NAMALWA (cell line): ENCODE results near the gene CTNNA1.
A peak's percentile ranks its signal among the peaks of the same experiment; 100 is the strongest.
"Not testable (repeated sequence)": the region's sequence is repeated elsewhere in the genome, so short reads cannot be mapped to it uniquely, and the experiment has no call there.

Experiments used
- DNase-seq: peaks from one replicate; pipeline ENCODE4 v3.0.0-alpha.2; 2015; ENCODE audit warnings: low spot score

CTNNA1 gene

DNA sequence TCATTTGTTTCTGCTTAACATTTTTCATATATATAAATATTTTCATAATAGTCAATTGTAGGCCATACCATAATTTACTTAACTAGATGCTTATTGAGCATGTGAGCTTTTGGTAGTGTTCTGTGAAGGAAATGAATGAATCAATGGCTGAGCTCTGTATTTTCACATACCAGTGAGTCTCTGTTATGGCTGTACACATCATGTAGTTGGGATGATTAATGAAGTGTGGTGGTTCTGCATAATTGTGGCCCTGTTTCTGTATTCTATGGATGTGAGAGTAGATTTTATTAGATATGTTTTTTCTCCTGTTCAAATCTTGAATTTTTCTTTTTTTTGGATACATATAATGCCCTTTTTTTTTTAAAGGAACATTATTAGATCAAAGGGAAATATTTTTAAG is 56.2 kb downstream of the CTNNA1 start:
- DNase-seq = no peak

DNA sequence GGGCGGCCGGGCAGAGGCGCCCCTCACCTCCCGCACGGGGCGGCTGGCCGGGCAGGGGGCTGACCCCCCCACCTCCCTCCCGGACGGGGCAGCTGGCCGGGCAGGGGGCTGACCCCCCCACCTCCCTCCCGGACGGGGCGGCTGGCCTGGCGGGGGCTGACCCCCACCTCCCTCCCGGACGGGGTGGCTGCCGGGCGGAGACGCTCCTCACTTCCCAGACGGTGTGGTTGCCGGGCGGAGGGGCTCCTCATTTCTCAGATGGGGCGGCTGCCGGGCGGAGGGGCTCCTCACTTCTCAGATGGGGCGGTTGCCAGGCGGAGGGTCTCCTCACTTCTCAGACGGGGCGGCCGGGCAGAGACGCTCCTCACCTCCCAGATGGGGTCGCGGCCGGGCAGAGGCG is 57.6 kb downstream of the CTNNA1 start:
- DNase-seq = not testable (repeated sequence)

DNA sequence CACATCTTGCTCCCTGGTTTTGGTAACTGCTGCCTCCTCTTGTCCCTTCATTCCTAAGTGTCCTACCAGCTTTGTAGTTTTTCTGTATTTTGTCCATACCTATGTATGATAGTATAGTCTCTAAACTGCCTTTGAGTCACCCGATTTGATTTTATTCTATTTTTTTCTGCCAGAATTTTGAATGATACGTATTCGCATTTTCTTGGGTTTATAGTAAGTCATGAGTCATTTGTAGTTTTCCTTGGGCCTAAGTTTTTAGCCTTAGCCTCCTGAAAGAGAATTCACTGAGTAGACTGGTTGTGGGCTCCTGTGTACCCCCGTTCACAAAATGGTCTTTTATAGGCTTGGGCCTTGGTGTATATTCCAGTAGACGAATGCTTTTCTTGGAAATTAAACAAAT is 62.3 kb downstream of the CTNNA1 start:
- no peak for DNase-seq

DNA sequence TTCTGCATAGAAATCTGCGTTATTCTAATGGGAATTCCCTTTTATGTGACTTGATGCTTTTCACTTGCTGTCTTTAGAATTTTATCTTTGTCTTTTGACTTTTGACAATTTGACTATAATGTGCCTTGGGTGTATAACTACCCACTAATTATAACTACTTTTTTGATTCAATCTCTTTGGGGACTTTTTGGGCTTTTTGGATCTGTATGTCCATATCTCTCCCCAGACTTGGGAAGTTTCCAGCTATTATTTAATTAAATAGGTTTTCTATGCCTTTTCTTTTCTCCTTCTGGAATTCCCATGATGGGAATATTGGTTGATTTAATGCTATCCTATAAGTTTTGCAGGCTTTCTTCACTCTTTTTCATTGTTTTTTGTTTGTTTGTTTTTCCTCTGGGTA is 64.0 kb downstream of the CTNNA1 start:
- no peak for DNase-seq

DNA sequence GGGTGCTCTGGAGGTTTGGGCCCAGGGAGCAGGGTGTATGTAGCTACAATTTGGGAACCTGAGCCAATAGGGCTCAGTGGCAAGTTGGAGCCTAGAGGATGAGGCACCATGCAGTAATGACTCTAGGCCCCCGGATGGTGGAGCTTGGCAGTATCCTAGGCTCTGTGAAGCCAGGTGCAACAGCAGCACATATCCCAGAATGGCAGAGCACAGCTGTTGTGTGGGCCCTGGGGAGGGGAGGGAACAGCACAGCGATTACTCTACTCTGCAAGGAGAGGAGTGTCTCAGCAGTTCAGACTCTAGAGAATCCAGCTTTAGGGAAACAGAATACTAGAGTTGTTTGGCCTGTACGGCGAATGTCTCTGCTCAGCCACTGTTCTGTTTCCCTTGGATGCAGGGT is 65.9 kb downstream of the CTNNA1 start:
- no peak for DNase-seq

DNA sequence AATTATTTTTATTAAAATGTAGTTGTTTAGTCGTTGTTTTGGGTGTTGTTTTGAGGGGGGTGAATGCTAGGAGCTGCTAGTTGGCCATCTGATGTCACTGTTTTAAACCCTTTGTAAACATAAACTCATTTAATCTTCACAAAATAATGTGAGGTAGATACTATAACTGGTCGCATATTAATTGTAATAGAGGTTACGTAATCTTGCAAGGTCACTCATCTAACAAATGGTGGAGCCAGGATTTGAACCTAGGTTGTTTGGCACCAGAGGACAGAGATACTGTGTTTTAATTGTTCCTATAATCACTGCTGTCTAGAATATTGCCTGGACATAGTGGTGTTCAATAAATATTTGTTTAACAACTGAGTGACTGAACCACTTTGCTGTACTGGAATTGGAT is 67.5 kb downstream of the CTNNA1 start:
- DNase-seq = no peak

DNA sequence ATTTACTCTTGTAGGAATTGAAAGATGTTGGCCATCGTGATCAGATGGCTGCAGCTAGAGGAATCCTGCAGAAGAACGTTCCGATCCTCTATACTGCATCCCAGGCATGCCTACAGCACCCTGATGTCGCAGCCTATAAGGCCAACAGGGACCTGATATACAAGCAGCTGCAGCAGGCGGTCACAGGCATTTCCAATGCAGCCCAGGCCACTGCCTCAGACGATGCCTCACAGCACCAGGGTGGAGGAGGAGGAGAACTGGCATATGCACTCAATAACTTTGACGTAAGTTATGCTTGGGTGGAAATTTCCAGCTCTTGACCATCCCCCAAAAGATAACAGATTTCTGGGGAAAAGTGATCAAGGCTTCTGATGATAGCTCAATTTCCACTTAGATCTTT is 71.3 kb downstream of the CTNNA1 start:
- DNase-seq = no peak

DNA sequence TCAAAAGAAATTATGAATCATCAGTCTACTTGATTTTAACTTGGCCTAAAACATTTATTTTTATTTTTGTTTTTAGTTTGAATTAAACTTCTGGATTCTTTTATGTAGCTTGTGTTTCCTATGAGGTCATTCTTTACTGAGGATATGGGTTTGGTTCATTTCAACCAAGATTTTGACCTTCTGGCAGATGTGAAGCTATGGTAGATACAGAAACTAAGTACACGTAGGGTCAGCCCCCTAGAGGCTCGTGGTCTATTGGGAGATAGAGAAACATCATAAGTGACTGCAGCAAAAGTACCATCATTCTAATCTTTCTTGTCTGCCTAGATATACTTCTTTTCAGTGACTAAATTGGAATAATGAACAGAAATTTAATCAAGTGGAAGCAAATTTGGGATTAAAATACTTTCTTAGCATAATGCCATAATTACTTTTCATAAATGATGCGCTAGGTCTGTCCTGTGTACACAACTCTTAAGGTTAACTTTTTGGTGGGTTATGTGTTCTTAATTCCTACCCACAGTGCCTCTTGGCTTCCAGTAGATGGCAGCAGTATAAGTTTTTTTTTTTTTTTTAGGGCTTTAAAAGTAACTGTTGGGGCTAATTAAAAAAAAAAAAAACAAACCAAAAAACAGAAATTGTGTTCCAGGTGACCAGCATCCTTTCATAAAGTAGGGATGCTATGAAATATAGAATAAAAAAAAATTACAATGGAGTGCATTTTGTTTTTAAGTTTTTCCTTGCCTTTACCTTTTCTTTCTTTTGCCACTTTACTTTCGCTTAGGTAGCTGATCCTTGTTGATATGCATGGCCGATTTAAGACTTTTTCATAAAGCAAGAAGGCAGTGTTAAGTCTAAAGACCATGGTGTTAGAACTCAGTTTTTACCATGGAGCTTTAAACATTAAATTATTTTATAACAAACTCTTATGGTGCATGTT is 72.0 kb downstream of the CTNNA1 start:
- peak; percentile 65 for DNase-seq

DNA sequence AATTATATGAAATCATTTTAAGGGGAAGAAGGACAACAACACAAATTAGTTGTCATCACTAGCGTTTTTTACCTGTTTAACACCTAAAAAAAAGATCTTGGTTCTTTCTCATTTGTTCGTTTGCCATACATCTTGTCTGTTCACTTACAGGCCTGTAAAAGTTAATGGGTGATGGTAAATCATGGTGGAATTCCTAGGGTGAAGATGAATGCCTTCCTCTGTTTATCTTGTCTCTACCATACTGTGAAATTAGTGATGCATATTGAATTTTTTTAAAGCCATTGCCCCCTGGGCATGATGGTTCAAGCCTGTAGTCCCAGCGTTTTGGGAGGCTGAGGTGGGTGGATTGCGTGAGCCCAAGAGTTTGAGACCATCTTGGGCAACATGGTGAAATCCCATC is 75.3 kb downstream of the CTNNA1 start:
- no peak for DNase-seq

DNA sequence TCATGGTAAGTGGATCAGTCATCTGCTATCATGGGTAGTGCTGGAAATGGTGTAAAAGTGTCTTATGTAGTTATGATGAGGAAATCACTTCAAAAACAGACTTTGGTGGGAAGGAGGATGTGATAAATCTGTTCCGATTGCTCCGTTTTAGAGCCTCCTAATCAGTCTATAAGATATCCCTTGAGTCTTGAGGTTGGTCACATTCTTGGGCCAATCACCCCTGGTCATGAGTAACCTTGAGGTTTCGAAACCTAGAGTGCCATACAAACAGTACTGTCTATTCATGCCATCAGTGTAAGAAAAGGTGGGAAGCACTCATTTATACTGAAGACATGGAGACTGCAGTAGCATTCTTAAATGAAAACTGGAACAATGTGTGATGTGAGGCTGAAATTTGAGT is 76.1 kb downstream of the CTNNA1 start:
- no peak for DNase-seq

DNA sequence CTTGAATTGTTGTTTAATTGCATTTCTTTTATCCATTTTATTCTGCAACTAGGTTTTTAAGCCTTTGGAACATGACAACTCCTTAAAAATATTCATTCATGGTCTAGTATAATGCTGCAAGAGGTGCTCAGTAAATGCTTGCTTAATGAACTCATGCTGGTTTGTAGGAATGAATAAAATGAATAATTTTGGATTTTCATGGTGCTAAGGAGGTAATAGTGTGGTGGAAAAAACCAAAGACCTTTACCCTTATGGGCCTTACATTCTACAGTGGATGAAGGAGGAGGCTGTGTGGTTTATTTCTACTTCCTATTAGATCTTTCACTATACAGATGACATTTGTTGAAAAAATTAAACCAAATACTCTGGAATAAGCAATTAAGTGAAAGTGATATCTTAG is 78.5 kb downstream of the CTNNA1 start:
- no peak for DNase-seq

DNA sequence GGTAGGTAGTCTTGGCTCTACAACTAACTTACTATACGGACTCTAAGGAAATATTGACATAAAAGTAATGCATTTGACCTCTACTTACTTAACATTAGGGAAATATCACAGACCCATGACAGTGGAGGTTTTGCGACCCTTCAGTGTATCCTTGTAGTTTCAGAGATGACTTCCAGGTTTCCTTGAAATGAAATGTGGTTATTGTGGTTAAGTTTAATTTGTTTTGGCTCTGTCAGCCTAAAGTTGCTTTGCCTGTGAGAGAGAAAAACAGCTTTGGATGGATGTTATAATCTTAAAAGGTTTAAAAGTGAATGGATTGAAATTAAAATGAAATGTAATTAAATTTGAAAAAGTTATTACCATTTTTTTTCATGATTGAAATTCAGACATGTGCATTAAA is 79.0 kb downstream of the CTNNA1 start:
- DNase-seq = no peak

DNA sequence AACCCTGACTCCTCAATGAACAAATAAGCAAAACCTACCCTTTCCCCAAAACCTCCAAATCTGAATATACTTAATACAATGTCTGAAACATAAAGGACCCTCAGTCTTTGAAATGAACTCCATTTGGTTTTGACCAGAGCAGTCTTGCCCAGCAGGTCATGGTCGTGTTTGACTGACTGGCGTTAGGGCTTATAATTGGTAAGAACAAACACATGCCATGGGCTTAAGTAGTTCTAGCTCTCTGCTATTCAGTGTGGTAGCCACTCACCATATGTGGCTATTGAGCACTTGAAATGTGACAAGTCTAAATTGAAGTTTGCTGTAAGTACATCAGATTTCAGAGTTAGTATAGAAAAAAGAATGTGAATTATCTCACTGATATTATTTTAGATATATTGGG is 79.9 kb downstream of the CTNNA1 start:
- no peak for DNase-seq

DNA sequence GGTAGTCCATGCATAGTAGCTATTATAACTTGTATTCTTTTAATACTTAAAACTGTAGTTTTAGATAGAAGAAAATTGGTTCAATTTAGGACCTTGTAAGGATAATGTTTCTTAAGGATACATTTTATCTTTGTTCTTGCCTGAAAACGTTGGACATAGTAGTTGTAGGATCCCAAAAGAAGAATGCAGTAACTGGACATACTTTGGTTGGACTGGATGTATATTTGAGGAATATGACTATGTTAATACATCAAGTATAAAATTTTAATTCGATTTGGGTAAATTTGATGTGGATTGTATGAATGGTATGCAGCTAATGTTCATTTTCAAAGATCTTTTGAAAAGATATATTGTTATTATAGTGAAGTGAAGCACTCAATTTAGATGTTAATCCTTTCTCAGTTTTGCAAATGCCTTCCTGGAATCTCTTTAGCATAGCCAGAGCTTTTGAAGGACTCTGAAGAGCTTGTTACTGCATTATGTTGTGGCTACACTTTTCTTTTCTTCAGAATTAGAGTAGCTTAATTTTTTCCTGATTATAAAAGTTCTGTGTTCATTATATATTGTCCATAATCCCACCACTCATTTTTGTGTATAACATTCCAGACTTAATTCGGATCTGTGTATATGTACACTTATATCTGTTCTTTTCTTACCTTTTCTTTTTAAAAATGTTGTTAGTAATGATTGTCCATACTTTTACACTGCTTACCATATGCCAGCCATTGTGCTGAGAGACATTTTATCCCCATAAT is 80.7 kb downstream of the CTNNA1 start:
- DNase-seq = no peak

DNA sequence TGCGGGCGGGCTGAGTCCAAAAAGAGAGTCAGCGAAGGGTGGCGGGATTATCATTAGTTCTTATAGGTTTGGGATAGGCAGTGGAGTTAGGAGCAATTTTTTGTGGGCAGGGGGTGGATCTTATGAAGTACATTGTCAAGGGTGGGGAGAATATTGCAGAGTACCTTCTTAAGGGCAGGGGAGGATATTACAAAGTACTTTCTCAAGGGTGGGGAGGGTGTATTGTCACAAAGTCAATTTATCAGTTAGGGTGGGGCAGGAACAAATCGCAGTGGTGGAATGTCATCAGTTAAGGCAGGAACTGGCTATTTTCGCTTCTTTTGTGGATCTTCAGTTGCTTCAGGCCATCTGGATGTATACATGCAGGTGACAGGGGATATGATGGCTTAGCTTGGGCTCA is 81.6 kb downstream of the CTNNA1 start:
- DNase-seq = not testable (repeated sequence)

DNA sequence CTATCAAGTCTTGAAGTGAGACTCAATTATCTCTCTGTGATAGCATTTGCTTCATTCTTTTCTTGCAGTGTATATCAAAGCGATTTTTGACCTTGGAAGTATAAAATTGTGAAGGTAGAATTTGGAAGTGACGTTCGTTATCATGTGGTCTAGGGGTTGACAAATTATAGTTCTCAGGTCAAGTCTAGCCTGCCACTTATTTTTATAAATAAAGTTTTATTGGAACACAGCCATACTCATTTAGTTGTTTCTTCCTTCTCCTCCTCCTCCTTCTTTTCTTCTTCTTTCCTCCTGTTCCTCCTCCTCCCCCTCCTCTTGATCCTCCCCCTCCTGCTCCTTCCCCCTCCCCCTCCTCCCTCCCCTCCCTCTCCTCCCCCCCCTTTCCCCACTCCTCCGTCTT is 83.9 kb downstream of the CTNNA1 start:
- no peak for DNase-seq

DNA sequence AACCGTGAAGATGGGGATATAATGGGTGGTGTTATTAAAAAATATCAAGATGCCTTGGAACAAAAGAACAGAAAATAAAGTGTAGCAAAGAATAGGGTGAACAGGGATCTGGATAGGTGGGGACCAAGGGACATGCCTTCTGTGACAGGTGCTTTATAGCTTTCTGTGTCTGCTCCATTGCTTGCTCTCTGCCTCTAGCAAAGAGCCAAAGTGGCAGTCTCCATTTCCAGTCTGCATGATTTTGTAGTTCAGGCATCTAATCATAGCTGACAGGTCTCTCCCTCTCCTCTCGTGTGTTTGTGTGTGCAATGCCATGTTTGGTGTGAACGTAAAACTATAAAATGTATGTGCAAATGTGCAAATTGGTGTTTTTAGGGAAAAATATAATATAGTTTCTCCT is 86.9 kb downstream of the CTNNA1 start:
- DNase-seq = no peak

DNA sequence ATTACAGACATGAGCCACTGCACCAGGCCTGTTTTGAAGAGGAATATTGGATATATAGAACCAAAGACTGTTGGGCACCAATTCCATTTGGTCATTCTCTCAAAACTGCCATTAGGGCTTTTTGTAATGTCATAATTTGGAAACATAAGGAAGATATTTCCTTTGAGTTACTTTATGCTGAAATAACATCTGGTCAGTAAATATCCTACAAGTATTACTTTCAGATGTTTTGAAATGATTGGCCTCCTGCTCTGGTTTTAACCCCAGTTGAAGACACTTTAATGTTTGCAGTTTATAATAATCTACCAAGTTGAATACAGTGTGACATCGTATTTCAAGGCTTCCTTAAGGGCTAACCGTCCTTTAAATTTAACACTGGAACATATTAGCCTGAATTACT is 88.3 kb downstream of the CTNNA1 start:
- no peak for DNase-seq

DNA sequence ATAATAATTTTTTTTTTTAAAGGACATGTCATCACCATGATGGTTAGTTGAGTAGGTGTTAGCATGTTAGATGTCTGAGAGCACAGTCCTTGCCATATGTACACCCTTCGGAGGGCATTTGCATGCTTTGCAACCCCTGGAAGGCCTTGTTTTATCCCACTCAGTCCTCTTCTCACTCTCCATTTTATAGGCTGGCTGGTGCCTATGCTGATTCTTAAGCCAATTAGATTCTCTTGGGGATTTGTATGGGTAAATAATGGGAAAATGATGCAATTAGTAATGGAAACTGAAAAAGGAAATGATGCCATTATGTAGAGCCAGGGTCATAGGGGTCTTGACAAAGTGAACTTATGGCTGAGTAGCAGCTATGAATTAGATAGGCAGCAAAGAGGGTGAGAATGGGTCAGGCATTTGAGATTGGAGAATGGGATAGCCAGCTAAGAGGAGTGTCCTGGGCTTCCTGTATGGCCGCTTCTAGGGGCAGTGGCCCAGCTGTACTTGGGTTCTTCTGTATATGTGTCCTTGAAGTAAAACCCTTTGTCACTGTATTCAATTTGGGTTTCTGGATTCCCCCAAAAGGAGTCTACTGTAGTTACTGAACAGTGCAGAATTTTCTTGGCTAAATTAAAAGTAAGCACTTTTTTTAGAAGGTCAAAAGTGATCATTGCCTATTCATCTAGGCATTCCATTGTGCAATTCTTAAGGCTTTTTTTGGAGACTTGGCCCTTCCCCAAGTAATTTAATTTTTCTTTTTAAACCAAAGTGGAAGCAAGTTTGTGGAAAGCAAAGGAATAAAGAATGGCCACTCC is 90.3 kb downstream of the CTNNA1 start:
- no peak for DNase-seq

DNA sequence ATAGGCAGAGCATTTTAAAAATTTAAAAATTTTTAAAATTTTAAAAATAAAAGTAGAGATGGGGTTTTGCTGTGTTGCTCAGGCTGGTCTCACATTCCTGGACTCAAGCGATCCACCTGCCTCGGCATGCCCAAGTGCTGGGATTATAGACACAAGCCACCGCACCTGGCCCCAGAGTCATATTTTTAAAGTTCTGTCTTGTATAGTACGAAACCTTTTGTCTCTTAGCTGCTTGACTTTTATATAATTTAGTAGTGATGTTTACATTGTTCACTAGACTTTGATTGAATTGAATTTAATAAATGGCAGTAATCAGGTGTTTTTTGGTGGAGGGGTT is 90.9 kb downstream of the CTNNA1 start:
- DNase-seq = no peak

DNA sequence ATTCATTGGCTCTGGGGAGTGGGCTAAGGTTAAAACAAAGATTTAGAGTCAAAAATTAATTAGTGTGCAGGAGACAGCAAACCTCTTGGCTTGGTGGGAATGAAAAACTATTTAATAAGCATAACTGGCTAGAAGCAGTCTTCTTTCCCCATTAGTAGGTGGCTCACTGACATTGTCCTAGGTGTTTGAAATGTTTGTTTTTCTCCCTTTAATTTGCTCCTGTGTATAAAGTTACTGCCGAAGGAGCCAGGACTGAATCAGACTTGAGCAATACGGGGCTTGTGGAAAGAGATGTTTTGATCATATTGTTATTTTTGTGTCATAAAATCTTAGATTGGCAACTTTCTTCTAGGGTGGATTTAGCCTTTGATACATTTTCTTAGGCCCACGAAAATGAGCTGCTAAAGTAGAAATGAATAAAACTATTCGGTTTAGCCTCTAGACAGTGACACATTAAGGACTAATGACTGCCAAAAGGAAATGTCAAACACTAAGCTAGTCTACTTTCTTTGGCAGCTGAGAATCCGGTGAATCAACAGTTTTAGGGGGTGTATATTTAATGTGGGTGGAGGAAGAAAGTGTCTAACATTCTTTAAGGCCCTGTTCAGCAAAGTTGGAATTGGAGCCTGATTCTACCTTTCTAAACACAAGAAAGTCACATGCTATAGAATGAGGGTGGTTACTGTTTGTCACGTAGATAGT is 91.7 kb downstream of the CTNNA1 start:
- no peak for DNase-seq

DNA sequence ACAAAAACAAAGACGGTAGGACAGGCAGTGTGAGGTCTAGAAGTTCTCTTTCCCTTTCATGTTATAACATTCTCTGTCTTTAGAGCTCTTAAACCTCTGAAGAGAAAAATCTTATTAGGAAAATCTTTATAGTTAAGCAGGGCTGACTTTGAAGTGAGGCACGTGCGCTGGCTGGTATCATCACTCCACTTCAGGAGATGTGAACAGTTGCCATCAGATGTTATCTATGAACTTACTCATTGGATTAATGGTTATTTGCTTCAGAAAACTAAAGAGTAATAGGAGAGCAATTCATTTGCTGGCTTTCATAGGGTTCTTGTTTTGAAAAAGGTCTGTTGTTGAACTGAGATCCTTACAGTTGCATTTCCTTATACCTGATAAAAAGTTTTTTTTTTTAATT is 96.2 kb downstream of the CTNNA1 start:
- no peak for DNase-seq
